Smooth muscle cell (in vitro differentiated cells): Measurements from ENCODE around the gene TMEFF2. TPM values are rescaled to one million over a fixed set of nuclear protein-coding genes. Genes with fewer than 3 reads are reported as not detected.

ENCODE experiments used
- DNase-seq: peaks from one replicate; lab custom pipeline; 2025; ENCODE audit not compliant: unreplicated experiment; lab: John Stamatoyannopoulos, UW
- H2AFZ ChIP-seq: fragments of 200-600 bp; sonication (generic); 2 replicates; pipeline ENCODE4 v1.6.0; 2016; ENCODE audit warnings: antibody characterized with exemption, low read depth, mild to moderate bottlenecking
- H3F3A ChIP-seq: fragments of 200-600 bp; sonication (generic); 2 replicates; pipeline ENCODE4 v1.6.0; 2017; ENCODE audit warnings: antibody characterized with exemption, low read depth
- H3K27ac ChIP-seq: fragments of 200-600 bp; sonication (generic); 2 replicates; pipeline ENCODE4 v1.5.1; 2016; ENCODE audit warnings: low read depth, mild to moderate bottlenecking
- H3K27me3 ChIP-seq: fragments of 200-600 bp; sonication (generic); 2 replicates; pipeline ENCODE4 v1.6.1; 2016; ENCODE audit warnings: low read depth, mild to moderate bottlenecking
- H3K36me3 ChIP-seq: fragments of 200-600 bp; sonication (generic); 2 replicates; pipeline ENCODE4 v1.5.1; 2016; ENCODE audit warnings: low read depth
- H3K4me1 ChIP-seq: fragments of 200-600 bp; sonication (generic); 2 replicates; pipeline ENCODE4 v1.5.1; 2016; ENCODE audit warnings: low read depth
- H3K4me2 ChIP-seq: fragments of 200-600 bp; sonication (generic); 2 replicates; pipeline ENCODE4 v1.6.0; 2016; ENCODE audit warnings: mild to moderate bottlenecking
- H3K4me3 ChIP-seq: fragments of 200-600 bp; sonication (generic); 2 replicates; pipeline ENCODE4 v1.5.1; 2016; ENCODE audit warnings: mild to moderate bottlenecking
- H3K79me2 ChIP-seq: fragments of 200-600 bp; sonication (generic); 2 replicates; pipeline ENCODE4 v1.6.0; 2016; ENCODE audit warnings: low read depth, mild to moderate bottlenecking
- H3K9ac ChIP-seq: fragments of 200-600 bp; sonication (generic); 2 replicates; pipeline ENCODE4 v1.6.0; 2016; ENCODE audit warnings: low read depth
- H3K9me3 ChIP-seq: fragments of 200-600 bp; sonication (generic); replicated peaks from 2 replicates; pipeline ENCODE4 v1.5.1; 2016; ENCODE audit warnings: low read depth
- H4K20me1 ChIP-seq: fragments of 200-600 bp; sonication (generic); 2 replicates; pipeline ENCODE4 v1.6.0; 2016; ENCODE audit warnings: low read depth
- WGBS: methylation state at CpG from one replicate; pipeline ENCODE4 v1.1.7; 2016; ENCODE audit warnings: low lambda C conversion rate; 5-methylcytosine and 5-hydroxymethylcytosine counted together
- polyA plus RNA-seq: library from polyadenylated mRNA; unstranded; fragments of >200 nt; fragmentation: Nextera tagmentation; extraction: Ambion mirVana; gene quantifications from 2 replicates; pipeline ENCODE4 v1.2.1, GENCODE V29; 2016
- total RNA-seq: library from RNA; depleted of rRNA; stranded (reverse); fragments of >200 nt; gene quantifications from 2 replicates; pipeline ENCODE4 v1.2.3, GENCODE V29; 2014
- TF ChIP-seq, protein P1 (sequence below): fragments of 200-600 bp; sonication (generic); IDR thresholded peaks from 2 replicates; pipeline ENCODE4 v1.5.1; 2017; ENCODE audit warnings: borderline replicate concordance, mild to moderate bottlenecking, antibody characterized with exemption; ENCODE audit not compliant: insufficient read depth, poor library complexity, severe bottlenecking

TMEFF2 gene
- total and polyA plus RNA-seq, 2 experiments from 2014 or later = not detected

DNA sequence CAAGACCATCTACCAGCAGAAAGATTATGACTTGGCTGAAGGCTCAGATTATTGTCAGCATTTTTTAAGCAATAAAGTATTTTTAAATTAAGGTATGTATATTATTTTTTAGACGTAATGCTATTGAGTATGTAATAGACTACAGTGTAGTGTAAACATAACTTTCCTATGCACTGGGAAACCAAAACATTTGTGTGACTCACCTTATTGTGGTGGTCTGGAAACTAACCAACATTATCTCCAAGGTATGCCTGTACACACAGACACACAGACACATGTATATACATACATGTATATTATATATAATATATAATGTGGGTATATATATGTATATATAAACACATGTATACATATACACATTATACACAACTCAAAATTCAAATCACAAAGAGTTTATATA is 9.1 kb upstream of the TMEFF2 start:
- H3K36me3 ChIP-seq = no peaks in the 10 kb centered on the region
- WGBS = 79% methylated on average over 1 of the region's 1 CpG
- no peak overlapping the region for H3K4me2 ChIP-seq
- H3F3A ChIP-seq = no peaks in the 10 kb centered on the region
- H3K4me3 ChIP-seq = no peak overlapping the region
- H2AFZ ChIP-seq = no peak overlapping the region
- H3K9me3 ChIP-seq = no peaks in the 10 kb centered on the region
- no peak overlapping the region for H3K27ac ChIP-seq
- TF ChIP-seq, protein P1, sequence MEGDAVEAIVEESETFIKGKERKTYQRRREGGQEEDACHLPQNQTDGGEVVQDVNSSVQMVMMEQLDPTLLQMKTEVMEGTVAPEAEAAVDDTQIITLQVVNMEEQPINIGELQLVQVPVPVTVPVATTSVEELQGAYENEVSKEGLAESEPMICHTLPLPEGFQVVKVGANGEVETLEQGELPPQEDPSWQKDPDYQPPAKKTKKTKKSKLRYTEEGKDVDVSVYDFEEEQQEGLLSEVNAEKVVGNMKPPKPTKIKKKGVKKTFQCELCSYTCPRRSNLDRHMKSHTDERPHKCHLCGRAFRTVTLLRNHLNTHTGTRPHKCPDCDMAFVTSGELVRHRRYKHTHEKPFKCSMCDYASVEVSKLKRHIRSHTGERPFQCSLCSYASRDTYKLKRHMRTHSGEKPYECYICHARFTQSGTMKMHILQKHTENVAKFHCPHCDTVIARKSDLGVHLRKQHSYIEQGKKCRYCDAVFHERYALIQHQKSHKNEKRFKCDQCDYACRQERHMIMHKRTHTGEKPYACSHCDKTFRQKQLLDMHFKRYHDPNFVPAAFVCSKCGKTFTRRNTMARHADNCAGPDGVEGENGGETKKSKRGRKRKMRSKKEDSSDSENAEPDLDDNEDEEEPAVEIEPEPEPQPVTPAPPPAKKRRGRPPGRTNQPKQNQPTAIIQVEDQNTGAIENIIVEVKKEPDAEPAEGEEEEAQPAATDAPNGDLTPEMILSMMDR = no peak
- no peaks in the 10 kb centered on the region for H4K20me1 ChIP-seq
- H3K4me1 ChIP-seq = no peaks in the 10 kb centered on the region
- peaks cover 34% of the 10 kb centered on the region for H3K27me3 ChIP-seq
- no peak overlapping the region for H3K9ac ChIP-seq
- no peak for DNase-seq
- H3K79me2 ChIP-seq = no peaks in the 10 kb centered on the region

DNA sequence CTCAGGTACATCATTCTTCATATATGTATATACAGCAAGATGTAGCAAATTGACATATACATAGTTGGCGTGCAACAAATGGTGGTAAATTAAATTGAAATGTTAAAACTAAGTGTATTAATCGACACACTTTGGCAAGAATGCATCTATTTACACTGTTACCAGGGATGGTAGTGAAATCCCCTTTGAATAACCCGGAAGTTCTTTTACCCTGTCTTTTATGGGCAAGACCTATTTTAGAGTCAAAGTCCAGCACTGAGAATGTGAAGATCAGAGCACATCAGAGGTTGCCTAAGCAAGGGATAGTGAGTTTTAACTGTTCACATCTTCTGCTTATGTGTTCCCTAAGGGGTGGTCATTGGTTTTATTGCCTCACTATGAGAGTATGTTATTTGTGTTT is 7.6 kb upstream of the TMEFF2 start:
- H3K4me3 ChIP-seq = no peak overlapping the region
- H3K4me2 ChIP-seq = no peak overlapping the region
- no peaks in the 10 kb centered on the region for H3F3A ChIP-seq
- 92% methylated on average over 3 of the region's 3 CpGs for WGBS
- no peaks in the 10 kb centered on the region for H3K79me2 ChIP-seq
- TF ChIP-seq, protein P1 = no peak
- H4K20me1 ChIP-seq = no peaks in the 10 kb centered on the region
- no peak for DNase-seq
- H3K36me3 ChIP-seq = no peaks in the 10 kb centered on the region
- H2AFZ ChIP-seq = no peak overlapping the region
- H3K27ac ChIP-seq = no peak overlapping the region
- no peaks in the 10 kb centered on the region for H3K9me3 ChIP-seq
- H3K9ac ChIP-seq = no peak overlapping the region
- H3K27me3 ChIP-seq = peaks cover 49% of the 10 kb centered on the region
- H3K4me1 ChIP-seq = no peaks in the 10 kb centered on the region

DNA sequence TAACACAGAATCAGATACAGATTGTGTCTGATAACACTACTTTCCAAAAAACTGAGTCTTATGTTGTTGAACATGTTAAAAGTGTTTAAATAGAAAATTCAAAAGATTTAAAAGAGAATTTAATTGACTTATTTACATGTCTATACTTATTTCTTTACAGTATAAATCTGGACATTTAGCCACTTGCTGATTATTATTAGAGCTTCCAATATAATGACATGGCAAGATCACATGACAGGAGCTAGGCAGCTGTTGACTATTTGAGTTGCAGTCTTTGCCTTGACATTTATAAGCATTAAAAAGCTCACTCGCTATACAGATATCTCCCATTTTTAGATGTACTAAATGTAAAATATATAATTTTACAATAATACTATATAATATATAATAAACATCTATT is 6.4 kb upstream of the TMEFF2 start:
- no peak overlapping the region for H2AFZ ChIP-seq
- peaks cover 62% of the 10 kb centered on the region for H3K27me3 ChIP-seq
- 96% methylated on average over 1 of the region's 1 CpG for WGBS
- H3K4me1 ChIP-seq = peaks cover 10% of the 10 kb centered on the region
- TF ChIP-seq, protein P1 = no peak
- no peaks in the 10 kb centered on the region for H3K9me3 ChIP-seq
- H3K4me3 ChIP-seq = no peak overlapping the region
- no peak overlapping the region for H3K9ac ChIP-seq
- H3K79me2 ChIP-seq = no peaks in the 10 kb centered on the region
- no peaks in the 10 kb centered on the region for H4K20me1 ChIP-seq
- no peak overlapping the region for H3K27ac ChIP-seq
- no peak overlapping the region for H3K4me2 ChIP-seq
- no peaks in the 10 kb centered on the region for H3F3A ChIP-seq
- DNase-seq = no peak
- no peaks in the 10 kb centered on the region for H3K36me3 ChIP-seq

DNA sequence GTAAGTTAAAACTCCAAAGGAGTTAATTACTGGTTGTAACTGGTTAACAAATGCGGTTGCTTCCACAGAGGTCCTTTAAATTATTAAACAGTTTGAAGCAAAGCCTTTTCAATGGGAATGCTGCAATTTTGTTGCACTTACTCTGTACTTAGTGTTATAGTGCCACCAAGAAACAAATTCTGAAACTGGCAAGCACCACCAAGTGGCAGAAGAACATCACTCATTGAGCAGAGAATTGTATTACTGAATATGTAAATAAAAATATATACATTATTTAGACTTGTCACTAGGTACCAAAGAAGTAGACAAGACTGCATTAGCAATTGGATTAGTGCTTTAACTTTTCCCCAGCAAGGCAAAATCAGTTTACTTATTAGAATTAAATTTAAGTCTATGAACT is 2.6 kb upstream of the TMEFF2 start:
- Histone ChIP-seq H3K9me3 (no peaks in the 10 kb centered on the region), H3K27me3 (peaks cover 88% of the 10 kb centered on the region), H3K79me2 (no peaks in the 10 kb centered on the region), H3K4me3 (no peak overlapping the region), H2AFZ (no peak overlapping the region), H3K4me1 (peaks cover 12% of the 10 kb centered on the region), H3K4me2 (no peak overlapping the region), H3K27ac (no peak overlapping the region), H3F3A (no peaks in the 10 kb centered on the region), H4K20me1 (no peaks in the 10 kb centered on the region), H3K36me3 (no peaks in the 10 kb centered on the region), H3K9ac (no peak overlapping the region)
- DNase-seq = no peak
- 87% methylated on average over 1 of the region's 1 CpG for WGBS
- TF ChIP-seq, protein P1 = peak; percentile 12
